ENCODE data around the gene CYP2S1. TPM values are rescaled to one million over a fixed set of nuclear protein-coding genes. Genes with fewer than 3 reads are reported as not detected.
A peak's percentile ranks its signal among the peaks of the same experiment; 100 is the strongest.
"Not testable (repeated sequence)": the region's sequence is repeated elsewhere in the genome, so short reads cannot be mapped to it uniquely, and the experiment has no call there.

The CYP2S1 gene
- total RNA-seq, result 4.0 and 5.8 TPM in 2 replicates
- long read RNA-seq, partial matches to known transcripts, result 0 of 1 reads
- long read RNA-seq, other reads (novel, unspliced or antisense), result 0 of 1 reads

- no peaks in the 10 kb centered on the region for H3K9me3 Mint-ChIP-seq (ENCODE audit: low read depth)
- peak within 1 kb of the TSS; percentile 4 for H3K27ac Mint-ChIP-seq
- peaks cover 24% of the 10 kb centered on the region for H3K27me3 Mint-ChIP-seq
- DNase-seq (ENCODE audit: low spot score, unreplicated experiment), result peak; percentile 52
- peaks cover 15% of the 10 kb centered on the region for H3K4me1 Mint-ChIP-seq (ENCODE audit: low read depth)
- TF ChIP-seq CTCF (IDR thresholded peaks at IDR 0.05; ENCODE audit: unreplicated experiment), result no peak
- peak within 1 kb of the TSS; percentile 69 for H3K4me3 Mint-ChIP-seq (ENCODE audit: low read depth)
- no peaks in the 10 kb centered on the region for H3K36me3 Mint-ChIP-seq (ENCODE audit: insufficient read depth)
Measured at GRCh38 chr19:41192574-41193429, at the start of gene CYP2S1. CYP2S1 (plus strand) TSS chr19:41193219; CDS start chr19:41193265, 46 bp downstream.

DNA sequence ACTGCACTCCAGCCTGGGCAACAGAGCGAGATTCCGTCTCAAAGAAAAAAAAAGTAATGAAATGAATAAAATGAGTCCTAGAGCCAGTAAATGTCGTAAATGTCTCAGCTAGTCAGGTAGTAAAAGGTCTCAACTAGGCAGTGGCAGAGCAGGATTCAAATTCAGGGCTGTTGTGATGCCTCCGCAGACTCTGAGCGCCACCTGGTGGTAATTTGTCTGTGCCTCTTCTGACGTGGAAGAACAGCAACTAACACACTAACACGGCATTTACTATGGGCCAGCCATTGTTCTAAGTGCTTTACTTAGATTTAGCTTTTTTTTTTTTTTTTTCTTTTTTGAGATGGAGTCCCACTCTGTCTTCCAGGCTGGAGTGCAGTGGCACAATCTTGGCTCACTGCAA lies 48.6 kb upstream of the CYP2S1 start:
- no peaks in the 10 kb centered on the region for H3K4me1 Mint-ChIP-seq (ENCODE audit: low read depth)
- H3K27me3 Mint-ChIP-seq, result no peaks in the 10 kb centered on the region
- H3K4me3 Mint-ChIP-seq (ENCODE audit: low read depth), result no peak overlapping the region
- H3K27ac Mint-ChIP-seq, result no peak overlapping the region
- peak; percentile 48 for DNase-seq (ENCODE audit: low spot score, unreplicated experiment)
- H3K9me3 Mint-ChIP-seq (ENCODE audit: low read depth), result no peaks in the 10 kb centered on the region
- peak; percentile 75 for TF ChIP-seq CTCF (IDR thresholded peaks at IDR 0.05; ENCODE audit: unreplicated experiment)
- H3K36me3 Mint-ChIP-seq (ENCODE audit: insufficient read depth), result no peaks in the 10 kb centered on the region

GRCh38 chr19:41149831-41150230 lies 43.2 kb upstream of the CYP2S1 start:
- Mint-ChIP-seq H3K4me1 (ENCODE audit: low read depth) (no peaks in the 10 kb centered on the region), H3K27me3 (no peaks in the 10 kb centered on the region), H3K36me3 (ENCODE audit: insufficient read depth) (no peaks in the 10 kb centered on the region), H3K4me3 (ENCODE audit: low read depth) (no peak overlapping the region), H3K9me3 (ENCODE audit: low read depth) (no peaks in the 10 kb centered on the region), H3K27ac (no peak overlapping the region)
- DNase-seq (ENCODE audit: low spot score, unreplicated experiment), result no peak
- TF ChIP-seq CTCF (IDR thresholded peaks at IDR 0.05; ENCODE audit: unreplicated experiment), result no peak

DNA sequence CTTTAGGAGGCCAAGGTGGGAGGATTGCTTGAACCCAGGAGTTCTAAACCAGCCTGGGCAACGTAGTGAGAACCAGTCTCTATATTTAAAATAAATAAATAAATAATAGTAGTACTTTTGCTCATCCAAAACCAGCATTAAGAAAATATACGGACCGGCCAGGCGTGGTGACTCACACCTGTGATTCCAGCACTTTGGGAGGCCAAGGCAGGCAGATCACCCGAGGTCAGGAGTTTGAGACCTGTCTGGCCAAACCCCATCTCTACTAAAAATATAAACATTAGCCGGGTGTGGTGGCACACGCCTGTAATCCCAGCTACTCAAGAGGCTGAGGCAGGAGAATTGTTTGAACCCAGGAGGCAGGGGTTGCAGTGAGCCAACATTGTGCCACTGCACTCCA lies 42.0 kb upstream of the CYP2S1 start:
- DNase-seq (ENCODE audit: low spot score, unreplicated experiment); H3K4me1 Mint-ChIP-seq (ENCODE audit: low read depth); H3K36me3 Mint-ChIP-seq (ENCODE audit: insufficient read depth); H3K4me3 Mint-ChIP-seq (ENCODE audit: low read depth); H3K27ac Mint-ChIP-seq; H3K9me3 Mint-ChIP-seq (ENCODE audit: low read depth); H3K27me3 Mint-ChIP-seq: not testable (repeated sequence)

DNA sequence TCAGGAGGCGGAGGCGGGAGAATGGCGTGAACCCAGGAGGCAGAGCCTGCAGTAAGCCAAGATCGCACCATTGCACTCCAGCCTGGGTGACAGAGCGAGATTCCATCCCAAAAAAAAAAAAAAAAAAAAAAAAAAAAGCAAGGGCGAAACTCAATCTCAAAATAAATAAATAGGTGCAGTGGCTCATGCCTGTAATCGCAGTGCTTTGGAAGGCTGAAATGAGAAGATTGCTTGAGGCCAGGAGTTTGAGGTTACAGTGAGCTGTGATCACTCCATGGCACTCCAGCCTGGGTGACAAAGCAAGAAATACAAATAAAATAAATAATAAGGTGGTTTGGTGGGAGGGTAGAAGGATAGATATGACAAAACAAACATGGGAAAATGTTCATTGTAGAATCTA lies 39.0 kb upstream of the CYP2S1 start:
- Mint-ChIP-seq H3K4me3 (ENCODE audit: low read depth) (no peak overlapping the region), H3K27me3 (no peaks in the 10 kb centered on the region), H3K9me3 (ENCODE audit: low read depth) (peaks cover 2% of the 10 kb centered on the region), H3K4me1 (ENCODE audit: low read depth) (peaks cover 2% of the 10 kb centered on the region), H3K27ac (no peak overlapping the region), H3K36me3 (ENCODE audit: insufficient read depth) (no peaks in the 10 kb centered on the region)
- DNase-seq (ENCODE audit: low spot score, unreplicated experiment), result no peak
- TF ChIP-seq CTCF (IDR thresholded peaks at IDR 0.05; ENCODE audit: unreplicated experiment), result no peak

- no peak for TF ChIP-seq CTCF (IDR thresholded peaks at IDR 0.05; ENCODE audit: unreplicated experiment)
- peaks cover 2% of the 10 kb centered on the region for H3K4me1 Mint-ChIP-seq (ENCODE audit: low read depth)
- H3K4me3 Mint-ChIP-seq (ENCODE audit: low read depth), result no peak overlapping the region
- H3K27me3 Mint-ChIP-seq, result no peaks in the 10 kb centered on the region
- no peak for DNase-seq (ENCODE audit: low spot score, unreplicated experiment)
- peaks cover 2% of the 10 kb centered on the region for H3K9me3 Mint-ChIP-seq (ENCODE audit: low read depth)
- no peaks in the 10 kb centered on the region for H3K36me3 Mint-ChIP-seq (ENCODE audit: insufficient read depth)
- H3K27ac Mint-ChIP-seq, result no peak overlapping the region
Measured at GRCh38 chr19:41156207-41156606, 36.8 kb upstream of the CYP2S1 start.

All from progenitor cell of endocrine pancreas (in vitro differentiated cells).